Glutamatergic neuron (in vitro differentiated cells): Measurements from ENCODE around the gene ABLIM3. TPM values are rescaled to one million over a fixed set of nuclear protein-coding genes. Genes with fewer than 3 reads are reported as not detected.

Experiments used
- DNase-seq: peaks from one replicate; pipeline ENCODE4 v3.0.0; 2022
- H3K27ac Mint-ChIP-seq: one replicate; pipeline ENCODE4 v1.8.0; 2020; ENCODE audit warnings: mild to moderate bottlenecking, mixed read lengths, inconsistent platforms; ENCODE audit not compliant: unreplicated experiment
- H3K27me3 Mint-ChIP-seq: one replicate; pipeline ENCODE4 v1.8.0; 2020; ENCODE audit warnings: mild to moderate bottlenecking, moderate library complexity, mixed read lengths, inconsistent platforms; ENCODE audit not compliant: unreplicated experiment
- H3K36me3 Mint-ChIP-seq: one replicate; pipeline ENCODE4 v1.8.0; 2020; ENCODE audit warnings: mild to moderate bottlenecking, mixed read lengths, inconsistent platforms; ENCODE audit not compliant: unreplicated experiment
- H3K4me1 Mint-ChIP-seq: one replicate; pipeline ENCODE4 v1.8.0; 2020; ENCODE audit warnings: mild to moderate bottlenecking, low read depth, mixed read lengths, inconsistent platforms; ENCODE audit not compliant: unreplicated experiment
- H3K4me3 Mint-ChIP-seq: one replicate; pipeline ENCODE4 v1.8.0; 2020; ENCODE audit warnings: mild to moderate bottlenecking, mixed read lengths, inconsistent platforms; ENCODE audit not compliant: unreplicated experiment
- H3K9me3 Mint-ChIP-seq: one replicate; pipeline ENCODE4 v1.8.0; 2020; ENCODE audit warnings: mild to moderate bottlenecking, moderate library complexity, mixed read lengths, inconsistent platforms; ENCODE audit not compliant: unreplicated experiment
- total RNA-seq: library from RNA; stranded (reverse); fragmentation: NEBNext Ultra II Directional; extraction: Animal tissue kit (Norgen Biotek cat#: 25700); gene quantifications from one replicate; pipeline ENCODE4 v1.2.1, GENCODE V29; 2021; ENCODE audit not compliant: unreplicated experiment
- TF ChIP-seq, protein P1 (sequence below): fragments of 200-600 bp; sonication (generic); IDR thresholded peaks from one replicate; pipeline ENCODE4 v1.5.0; 2021; ENCODE audit not compliant: partially characterized antibody, unreplicated experiment

ABLIM3 gene
- total RNA-seq, 1 donor from 2014 or later: 19.0 TPM

DNA sequence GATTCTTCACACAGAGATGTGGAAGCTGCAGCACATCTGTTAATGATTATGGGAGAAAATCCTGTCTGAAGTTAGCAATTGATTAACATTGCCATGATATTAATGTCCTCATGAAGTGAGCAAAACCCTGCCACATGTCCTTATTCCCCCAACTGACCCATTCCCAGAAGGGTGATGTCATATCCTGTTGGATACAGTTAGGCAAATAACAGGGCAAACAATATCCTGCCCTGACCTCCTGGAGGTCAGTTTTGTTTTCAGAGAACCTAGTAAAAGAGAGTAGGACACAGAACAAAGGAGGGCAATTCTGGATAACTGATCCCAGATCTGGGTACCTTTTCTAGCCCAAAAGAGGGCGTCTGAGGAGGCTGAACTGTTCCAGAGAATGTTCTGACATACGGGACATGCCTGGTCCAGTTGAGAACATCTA, 11.0 kb downstream of the ABLIM3 start:
- H3K27me3 Mint-ChIP-seq: peaks cover 9% of the 10 kb centered on the region
- TF ChIP-seq, protein P1, sequence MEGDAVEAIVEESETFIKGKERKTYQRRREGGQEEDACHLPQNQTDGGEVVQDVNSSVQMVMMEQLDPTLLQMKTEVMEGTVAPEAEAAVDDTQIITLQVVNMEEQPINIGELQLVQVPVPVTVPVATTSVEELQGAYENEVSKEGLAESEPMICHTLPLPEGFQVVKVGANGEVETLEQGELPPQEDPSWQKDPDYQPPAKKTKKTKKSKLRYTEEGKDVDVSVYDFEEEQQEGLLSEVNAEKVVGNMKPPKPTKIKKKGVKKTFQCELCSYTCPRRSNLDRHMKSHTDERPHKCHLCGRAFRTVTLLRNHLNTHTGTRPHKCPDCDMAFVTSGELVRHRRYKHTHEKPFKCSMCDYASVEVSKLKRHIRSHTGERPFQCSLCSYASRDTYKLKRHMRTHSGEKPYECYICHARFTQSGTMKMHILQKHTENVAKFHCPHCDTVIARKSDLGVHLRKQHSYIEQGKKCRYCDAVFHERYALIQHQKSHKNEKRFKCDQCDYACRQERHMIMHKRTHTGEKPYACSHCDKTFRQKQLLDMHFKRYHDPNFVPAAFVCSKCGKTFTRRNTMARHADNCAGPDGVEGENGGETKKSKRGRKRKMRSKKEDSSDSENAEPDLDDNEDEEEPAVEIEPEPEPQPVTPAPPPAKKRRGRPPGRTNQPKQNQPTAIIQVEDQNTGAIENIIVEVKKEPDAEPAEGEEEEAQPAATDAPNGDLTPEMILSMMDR: no peak
- no peak overlapping the region for H3K4me3 Mint-ChIP-seq
- DNase-seq: no peak
- no peaks in the 10 kb centered on the region for H3K36me3 Mint-ChIP-seq
- H3K4me1 Mint-ChIP-seq: peaks cover 39% of the 10 kb centered on the region
- H3K27ac Mint-ChIP-seq: peak overlapping the region; percentile 93
- H3K9me3 Mint-ChIP-seq: peaks cover 9% of the 10 kb centered on the region

DNA sequence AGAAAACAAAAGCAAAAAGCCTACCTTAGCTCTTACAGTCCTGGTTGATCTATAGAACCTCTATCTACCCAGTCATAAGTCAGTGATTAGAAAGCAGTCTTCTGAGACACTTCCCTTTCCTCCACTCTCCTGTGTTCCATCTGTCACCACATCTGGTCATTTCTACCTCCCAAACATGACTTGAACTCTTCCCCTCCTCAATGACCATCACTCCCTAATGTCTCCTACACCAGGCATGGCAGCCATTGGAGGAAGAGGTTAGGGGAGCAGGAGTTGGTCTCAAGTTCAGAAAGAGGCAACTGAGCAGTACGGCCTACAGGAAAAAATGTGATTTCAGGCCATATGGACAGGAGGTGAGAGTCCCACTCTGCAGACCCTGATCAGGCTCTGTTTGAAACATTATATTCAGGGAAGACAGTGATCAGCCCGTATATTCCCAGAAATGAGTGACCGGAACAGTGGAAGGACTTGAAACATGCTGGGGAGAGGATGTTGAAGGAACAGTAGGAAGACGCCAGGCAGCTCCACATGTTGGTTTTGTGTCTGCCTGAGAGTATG, 12.0 kb downstream of the ABLIM3 start:
- peaks cover 39% of the 10 kb centered on the region for H3K4me1 Mint-ChIP-seq
- H3K4me3 Mint-ChIP-seq: peak overlapping the region; percentile 55
- DNase-seq: no peak
- H3K27me3 Mint-ChIP-seq: peaks cover 9% of the 10 kb centered on the region
- H3K9me3 Mint-ChIP-seq: peaks cover 9% of the 10 kb centered on the region
- H3K27ac Mint-ChIP-seq: peak overlapping the region; percentile 93
- no peaks in the 10 kb centered on the region for H3K36me3 Mint-ChIP-seq
- TF ChIP-seq, protein P1: no peak

DNA sequence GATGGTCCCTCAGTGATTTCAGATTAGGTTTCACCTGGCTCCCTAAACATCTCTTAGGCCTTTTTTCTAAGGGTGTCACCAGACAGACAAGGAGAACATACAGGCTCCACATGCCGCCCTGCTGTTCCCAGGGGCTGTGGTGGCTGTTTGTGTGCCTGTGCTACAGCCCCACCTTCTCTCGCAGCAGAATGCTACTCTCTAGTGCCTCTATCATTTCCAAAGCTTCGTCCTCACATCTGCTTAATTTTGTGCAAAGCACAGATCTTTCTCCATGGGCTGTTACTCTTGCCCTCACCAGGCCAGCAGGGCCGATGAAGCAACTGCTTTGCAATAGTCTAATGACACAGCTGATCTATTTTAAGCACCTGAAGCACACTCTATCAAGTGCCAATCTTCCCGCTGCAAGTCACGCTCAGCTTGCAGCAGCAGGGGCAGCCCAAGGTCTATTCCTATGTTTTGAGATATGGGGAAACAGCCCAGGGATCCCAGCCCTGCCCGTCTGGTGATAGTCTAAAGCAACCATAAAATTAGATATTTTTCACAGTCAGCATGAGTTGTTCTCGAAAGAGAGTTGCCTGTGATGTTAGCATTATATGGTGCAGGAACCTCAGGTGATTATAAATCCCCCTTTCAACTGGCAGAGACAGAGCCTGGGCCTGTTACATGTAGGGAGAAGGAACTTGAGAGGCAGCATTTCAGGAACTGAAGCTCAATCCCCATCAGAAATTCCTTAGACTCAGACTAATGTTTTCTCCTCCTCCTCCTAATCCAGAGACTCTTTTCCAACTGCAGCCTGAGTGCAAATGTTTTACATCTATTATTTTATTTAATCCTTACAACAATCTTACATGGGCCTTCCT, 12.7 kb downstream of the ABLIM3 start:
- peak overlapping the region; percentile 55 for H3K4me3 Mint-ChIP-seq
- peaks cover 9% of the 10 kb centered on the region for H3K27me3 Mint-ChIP-seq
- TF ChIP-seq, protein P1: no peak
- H3K36me3 Mint-ChIP-seq: no peaks in the 10 kb centered on the region
- peak; percentile 47 for DNase-seq
- peak overlapping the region; percentile 93 for H3K27ac Mint-ChIP-seq
- H3K9me3 Mint-ChIP-seq: peaks cover 9% of the 10 kb centered on the region
- peaks cover 39% of the 10 kb centered on the region for H3K4me1 Mint-ChIP-seq

DNA sequence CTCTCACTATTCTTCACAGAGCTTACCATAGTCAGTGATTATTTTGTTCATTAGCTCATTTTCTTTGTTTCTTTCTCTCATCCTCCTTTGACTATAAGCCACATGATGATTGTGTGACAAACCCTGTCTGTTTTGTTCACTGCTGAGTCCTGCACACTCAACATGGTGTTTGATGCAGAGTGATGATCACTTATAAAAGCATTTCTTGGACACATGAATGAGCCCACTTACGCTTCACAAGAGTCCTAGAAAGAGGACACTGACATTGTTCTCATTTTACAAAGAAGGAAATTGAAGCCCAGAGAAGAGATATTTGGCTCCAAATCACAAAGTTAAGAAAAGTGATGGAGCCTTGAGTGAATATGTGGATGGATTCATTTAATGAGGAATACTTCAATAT, 13.4 kb downstream of the ABLIM3 start:
- H3K4me3 Mint-ChIP-seq: peak overlapping the region; percentile 1
- peak overlapping the region; percentile 93 for H3K27ac Mint-ChIP-seq
- peaks cover 9% of the 10 kb centered on the region for H3K27me3 Mint-ChIP-seq
- TF ChIP-seq, protein P1: no peak
- DNase-seq: no peak
- H3K36me3 Mint-ChIP-seq: no peaks in the 10 kb centered on the region
- H3K9me3 Mint-ChIP-seq: peaks cover 9% of the 10 kb centered on the region
- peaks cover 39% of the 10 kb centered on the region for H3K4me1 Mint-ChIP-seq
